Mesendoderm (in vitro differentiated cells): ENCODE measurements around the gene KANK2.

ENCODE experiments used
- DNase-seq: peaks from one replicate; pipeline ENCODE4 v3.0.0; 2013
- H2AK5ac ChIP-seq: 2 replicates; pipeline ENCODE4 v1.6.1; 2013; ENCODE audit warnings: low read length, inconsistent platforms
- H2BK120ac ChIP-seq: 2 replicates; pipeline ENCODE4 v1.6.1; 2013; ENCODE audit warnings: low read depth, mild to moderate bottlenecking, low read length, moderate library complexity, mixed read lengths
- H2BK15ac ChIP-seq: replicated peaks from 2 replicates; pipeline ENCODE4 v1.6.1; 2013; ENCODE audit warnings: low read depth, mild to moderate bottlenecking, moderate library complexity
- H2BK5ac ChIP-seq: 2 replicates; pipeline ENCODE4 v1.6.1; 2013; ENCODE audit warnings: low read length, inconsistent platforms
- H3K18ac ChIP-seq: 2 replicates; pipeline ENCODE4 v1.6.1; 2013; ENCODE audit warnings: mild to moderate bottlenecking, low read length, mixed read lengths
- H3K23ac ChIP-seq: one replicate; pipeline ENCODE4 v1.6.1; 2013; ENCODE audit warnings: low read length
- H3K27ac ChIP-seq: 2 replicates; pipeline ENCODE4 v1.5.1; 2013; ENCODE audit warnings: low read depth, mild to moderate bottlenecking, inconsistent platforms, low read length, moderate library complexity
- H3K27me3 ChIP-seq: 2 replicates; pipeline ENCODE4 v1.6.1; 2013; ENCODE audit warnings: low read length, control low read depth, mild to moderate bottlenecking, inconsistent platforms; ENCODE audit not compliant: insufficient read depth, poor library complexity
- H3K36me3 ChIP-seq: 2 replicates; pipeline ENCODE4 v1.6.1; 2013; ENCODE audit warnings: low read length, inconsistent platforms; ENCODE audit not compliant: control insufficient read depth, insufficient read depth
- H3K4ac ChIP-seq: one replicate; pipeline ENCODE4 v1.6.1; 2013; ENCODE audit warnings: low read depth, mild to moderate bottlenecking, low read length, moderate library complexity
- H3K4me1 ChIP-seq: 2 replicates; pipeline ENCODE4 v1.6.1; 2013; ENCODE audit warnings: low read depth, low read length, inconsistent platforms; ENCODE audit not compliant: control insufficient read depth
- H3K4me2 ChIP-seq: 2 replicates; pipeline ENCODE4 v1.6.1; 2013; ENCODE audit warnings: low read length
- H3K4me3 ChIP-seq: 2 replicates; pipeline ENCODE4 v1.5.1; 2013; ENCODE audit warnings: mild to moderate bottlenecking, low read length
- H3K56ac ChIP-seq: one replicate; pipeline ENCODE4 v1.6.1; 2013; ENCODE audit warnings: low read length
- H3K79me1 ChIP-seq: 2 replicates; pipeline ENCODE4 v1.6.1; 2013; ENCODE audit warnings: low read length, inconsistent platforms
- H3K79me2 ChIP-seq: 2 replicates; pipeline ENCODE4 v1.6.1; 2013; ENCODE audit warnings: mild to moderate bottlenecking, low read length; ENCODE audit not compliant: control insufficient read depth, insufficient read depth
- H3K9ac ChIP-seq: 2 replicates; pipeline ENCODE4 v1.6.1; 2013; ENCODE audit warnings: low read length, inconsistent platforms
- H4K5ac ChIP-seq: one replicate; pipeline ENCODE4 v1.6.1; 2013; ENCODE audit warnings: low read length
- H4K8ac ChIP-seq: one replicate; pipeline ENCODE4 v1.6.1; 2013; ENCODE audit warnings: low read depth, mild to moderate bottlenecking, control low read depth, low read length, moderate library complexity
- WGBS: extraction: QIAGEN DNeasy Blood & Tissue Kit; methylation state at CpG from one replicate; pipeline ENCODE4 v1.1.7; 2013; ENCODE audit warnings: low lambda C conversion rate, missing lambda C conversion rate; ENCODE audit not compliant: insufficient coverage; ENCODE audit errors: extremely low coverage; 5-methylcytosine and 5-hydroxymethylcytosine counted together

KANK2 gene

DNA sequence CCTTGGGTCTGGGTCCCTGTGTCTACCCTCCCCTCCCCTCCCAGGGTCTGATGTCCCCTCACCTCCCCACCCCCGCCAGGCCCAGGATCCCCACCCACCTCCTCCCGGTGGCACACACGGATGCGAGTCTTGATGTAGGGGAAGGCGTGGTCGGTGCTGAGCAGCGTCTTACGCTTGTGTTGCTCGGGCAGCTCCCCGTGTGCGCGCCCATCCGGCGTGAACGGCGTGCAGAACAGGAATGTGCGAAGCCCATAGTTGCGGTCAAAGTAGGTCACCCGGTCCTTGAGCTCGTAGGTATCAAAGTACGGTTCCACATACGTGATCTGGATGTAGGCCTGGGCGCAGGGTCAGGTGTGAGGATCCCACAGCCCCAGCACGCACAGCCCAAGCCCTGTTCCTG is 4.4 kb upstream of the KANK2 start:
- no peak overlapping the region for H3K23ac ChIP-seq
- H4K5ac ChIP-seq = no peak overlapping the region
- no peak overlapping the region for H2BK15ac ChIP-seq
- no peaks in the 10 kb centered on the region for H3K79me2 ChIP-seq
- H3K4ac ChIP-seq = no peak overlapping the region
- H3K4me2 ChIP-seq = no peak overlapping the region
- H3K27ac ChIP-seq = no peak overlapping the region
- no peak overlapping the region for H2BK5ac ChIP-seq
- H3K36me3 ChIP-seq = no peaks in the 10 kb centered on the region
- no peak overlapping the region for H3K56ac ChIP-seq
- no peak overlapping the region for H3K18ac ChIP-seq
- no peak overlapping the region for H2BK120ac ChIP-seq
- H3K4me3 ChIP-seq = no peak overlapping the region
- no peak overlapping the region for H2AK5ac ChIP-seq
- H3K9ac ChIP-seq = no peak overlapping the region
- no peak for DNase-seq
- H4K8ac ChIP-seq = no peak overlapping the region
- no peaks in the 10 kb centered on the region for H3K27me3 ChIP-seq
- no peaks in the 10 kb centered on the region for H3K79me1 ChIP-seq
- H3K4me1 ChIP-seq = no peaks in the 10 kb centered on the region
- WGBS = no CpG with 5 or more reads among the region's 24 CpGs

DNA sequence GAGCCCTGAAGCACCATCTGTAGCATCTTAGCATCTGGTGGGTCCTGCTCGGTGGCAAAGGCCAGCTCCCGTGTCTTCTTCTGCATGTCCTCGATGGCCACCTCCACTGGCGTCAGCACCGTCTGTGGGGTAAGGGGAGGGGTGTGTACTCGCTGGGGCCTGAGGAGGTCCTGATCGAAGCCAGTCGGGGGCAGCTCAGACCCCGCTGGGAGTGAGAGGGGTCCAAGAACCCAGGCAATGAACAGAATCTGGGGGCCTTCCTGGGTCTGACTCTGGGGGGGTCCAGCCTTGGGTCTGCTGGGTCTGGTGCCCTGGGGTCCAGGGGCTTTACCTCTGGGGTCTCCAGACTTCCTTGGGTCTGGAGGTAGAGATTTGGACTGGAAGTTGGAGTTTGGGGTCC is 3.6 kb upstream of the KANK2 start:
- H3K27me3 ChIP-seq = no peaks in the 10 kb centered on the region
- DNase-seq = no peak
- H2BK15ac ChIP-seq = no peak overlapping the region
- H3K4me3 ChIP-seq = no peak overlapping the region
- H3K79me2 ChIP-seq = peaks cover 1% of the 10 kb centered on the region
- no peak overlapping the region for H3K4me2 ChIP-seq
- H3K4me1 ChIP-seq = peaks cover 2% of the 10 kb centered on the region
- no peak overlapping the region for H3K56ac ChIP-seq
- no peak overlapping the region for H3K4ac ChIP-seq
- H2BK5ac ChIP-seq = no peak overlapping the region
- no peak overlapping the region for H2BK120ac ChIP-seq
- no peak overlapping the region for H3K23ac ChIP-seq
- H2AK5ac ChIP-seq = no peak overlapping the region
- H3K9ac ChIP-seq = no peak overlapping the region
- H3K79me1 ChIP-seq = peaks cover 3% of the 10 kb centered on the region
- no peak overlapping the region for H4K5ac ChIP-seq
- H3K18ac ChIP-seq = no peak overlapping the region
- H3K27ac ChIP-seq = no peak overlapping the region
- WGBS = no CpG with 5 or more reads among the region's 9 CpGs
- no peaks in the 10 kb centered on the region for H3K36me3 ChIP-seq
- no peak overlapping the region for H4K8ac ChIP-seq

DNA sequence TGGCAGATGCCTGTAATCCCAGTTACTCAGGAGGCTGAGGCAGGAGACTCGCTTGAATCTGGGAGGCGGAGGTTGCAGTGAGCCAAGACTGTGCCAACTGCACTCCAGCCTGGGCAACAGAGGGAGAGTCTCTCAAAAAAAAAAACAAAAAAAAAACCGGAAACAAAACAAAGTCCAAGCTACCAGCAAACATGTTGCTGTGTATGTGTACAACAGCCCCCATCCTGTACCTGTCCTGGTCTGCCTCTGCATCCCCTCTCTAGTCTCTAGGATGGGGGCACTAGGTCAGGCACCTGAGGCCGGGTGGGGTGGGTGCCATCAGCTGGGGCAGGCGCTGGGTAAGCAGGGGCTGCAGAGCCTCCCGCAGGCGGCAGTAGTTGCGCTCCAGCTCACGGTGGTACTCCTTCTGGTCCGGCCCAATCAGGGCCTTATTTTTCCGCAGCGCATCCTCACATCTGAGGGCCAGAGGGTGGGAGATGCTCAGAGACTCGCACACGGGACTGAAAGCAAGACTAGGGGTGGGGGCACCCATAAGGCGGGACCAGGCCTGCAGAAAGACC is 2.8 kb upstream of the KANK2 start:
- no peak overlapping the region for H4K5ac ChIP-seq
- no peak overlapping the region for H2BK15ac ChIP-seq
- H4K8ac ChIP-seq = no peak overlapping the region
- H3K4me1 ChIP-seq = peaks cover 2% of the 10 kb centered on the region
- no peak overlapping the region for H3K27ac ChIP-seq
- no peak overlapping the region for H3K18ac ChIP-seq
- no peak overlapping the region for H2BK120ac ChIP-seq
- no peak for DNase-seq
- H3K4me3 ChIP-seq = no peak overlapping the region
- no CpG with 5 or more reads among the region's 15 CpGs for WGBS
- H3K23ac ChIP-seq = no peak overlapping the region
- H2BK5ac ChIP-seq = no peak overlapping the region
- H3K79me2 ChIP-seq = peaks cover 1% of the 10 kb centered on the region
- H3K9ac ChIP-seq = no peak overlapping the region
- no peak overlapping the region for H3K4ac ChIP-seq
- no peak overlapping the region for H3K56ac ChIP-seq
- no peak overlapping the region for H3K4me2 ChIP-seq
- H3K79me1 ChIP-seq = peaks cover 5% of the 10 kb centered on the region
- no peak overlapping the region for H2AK5ac ChIP-seq
- H3K27me3 ChIP-seq = no peaks in the 10 kb centered on the region
- H3K36me3 ChIP-seq = no peaks in the 10 kb centered on the region

DNA sequence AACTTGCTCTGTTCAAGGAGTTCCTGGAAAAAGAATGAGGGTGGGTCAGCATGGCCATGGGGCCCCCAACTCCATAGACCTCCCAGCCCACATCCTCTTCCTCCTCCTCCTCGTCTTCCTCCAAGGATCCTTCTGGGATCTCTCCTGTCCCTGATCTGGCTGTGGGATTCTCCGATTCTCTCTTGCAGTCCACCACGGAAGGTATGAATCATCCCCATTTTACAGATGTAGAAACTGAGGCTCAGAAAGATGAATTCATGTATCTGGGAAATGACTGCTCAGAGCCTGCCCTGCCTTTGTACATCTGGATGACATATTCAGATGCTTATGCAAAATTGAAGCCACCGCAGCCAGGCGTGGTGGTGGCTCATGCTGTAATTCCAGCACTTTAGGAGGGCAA is 2.2 kb upstream of the KANK2 start:
- no peak overlapping the region for H3K4me2 ChIP-seq
- no peak overlapping the region for H3K4me3 ChIP-seq
- no peak overlapping the region for H4K8ac ChIP-seq
- H3K56ac ChIP-seq = no peak overlapping the region
- H3K27me3 ChIP-seq = no peaks in the 10 kb centered on the region
- H2BK120ac ChIP-seq = no peak overlapping the region
- H4K5ac ChIP-seq = no peak overlapping the region
- no peak overlapping the region for H3K18ac ChIP-seq
- H2AK5ac ChIP-seq = no peak overlapping the region
- H3K4ac ChIP-seq = no peak overlapping the region
- H2BK5ac ChIP-seq = no peak overlapping the region
- H3K23ac ChIP-seq = no peak overlapping the region
- DNase-seq = no peak
- no CpG with 5 or more reads among the region's 5 CpGs for WGBS
- peaks cover 2% of the 10 kb centered on the region for H3K4me1 ChIP-seq
- H3K79me1 ChIP-seq = peaks cover 5% of the 10 kb centered on the region
- no peak overlapping the region for H3K9ac ChIP-seq
- no peaks in the 10 kb centered on the region for H3K36me3 ChIP-seq
- no peak overlapping the region for H2BK15ac ChIP-seq
- H3K27ac ChIP-seq = no peak overlapping the region
- H3K79me2 ChIP-seq = peaks cover 1% of the 10 kb centered on the region

DNA sequence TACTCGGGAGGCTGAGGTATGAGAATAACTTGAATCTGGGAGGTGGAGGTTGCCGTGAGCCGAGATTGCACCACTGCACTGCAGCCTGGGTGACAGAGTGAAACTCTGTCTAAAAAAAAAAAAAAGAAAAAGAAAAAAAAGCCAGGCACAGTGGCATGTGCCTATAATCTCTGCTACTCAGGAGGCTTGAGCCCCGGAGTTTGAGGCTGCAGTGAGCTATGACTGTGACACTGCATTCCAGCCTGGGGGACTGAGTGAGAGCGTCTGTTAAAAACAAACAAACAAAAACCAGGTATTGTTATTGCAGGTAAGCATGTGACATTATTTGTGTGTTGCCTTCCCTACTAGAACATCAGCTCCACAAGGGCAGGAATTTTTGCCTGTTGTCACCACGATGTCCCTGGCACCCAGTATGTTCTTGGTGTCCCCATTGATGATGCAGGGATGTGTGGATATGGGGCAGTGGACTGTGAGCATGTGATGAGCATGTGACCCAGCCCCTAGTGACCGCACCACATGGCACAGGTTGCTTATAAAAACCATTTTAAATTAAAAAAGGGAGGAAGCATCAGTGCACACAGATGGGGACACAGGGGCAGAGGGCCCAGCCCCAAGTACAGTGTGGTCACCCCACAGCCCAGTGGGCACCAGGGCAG is 1.6 kb upstream of the KANK2 start:
- peaks cover 1% of the 10 kb centered on the region for H3K79me2 ChIP-seq
- H2BK15ac ChIP-seq = no peak overlapping the region
- no CpG with 5 or more reads among the region's 7 CpGs for WGBS
- H3K27ac ChIP-seq = no peak overlapping the region
- peak overlapping the region; percentile 34 for H3K56ac ChIP-seq
- H3K4me2 ChIP-seq = no peak overlapping the region
- no peak overlapping the region for H4K5ac ChIP-seq
- H3K9ac ChIP-seq = no peak overlapping the region
- peaks cover 1% of the 10 kb centered on the region for H3K36me3 ChIP-seq
- no peaks in the 10 kb centered on the region for H3K27me3 ChIP-seq
- no peak overlapping the region for H3K4me3 ChIP-seq
- no peak overlapping the region for H4K8ac ChIP-seq
- H3K18ac ChIP-seq = no peak overlapping the region
- H3K4ac ChIP-seq = no peak overlapping the region
- H3K4me1 ChIP-seq = peaks cover 2% of the 10 kb centered on the region
- H2BK5ac ChIP-seq = no peak overlapping the region
- H2BK120ac ChIP-seq = no peak overlapping the region
- H3K23ac ChIP-seq = peak overlapping the region; percentile 45
- peak; percentile 66 for DNase-seq
- H2AK5ac ChIP-seq = no peak overlapping the region
- H3K79me1 ChIP-seq = peaks cover 5% of the 10 kb centered on the region

DNA sequence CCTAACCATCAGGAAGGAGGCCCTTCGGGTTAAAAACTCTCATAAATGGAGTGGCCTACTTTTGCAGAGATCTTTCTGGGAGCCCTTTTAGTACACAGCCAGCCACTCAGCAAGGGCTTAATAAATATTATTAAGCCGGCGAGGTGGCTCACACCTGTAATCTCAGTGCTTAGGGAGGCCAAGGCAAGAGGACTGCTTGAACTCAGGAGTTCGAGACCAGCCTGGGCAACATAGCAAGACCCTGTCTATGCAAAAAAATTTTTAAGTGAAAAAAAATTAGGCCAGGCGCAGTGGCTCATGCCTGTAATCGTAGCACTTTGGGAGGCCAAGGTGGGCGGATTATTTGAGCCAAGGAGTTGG is 810 bp upstream of the KANK2 start:
- Histone ChIP-seq H4K8ac (no peak overlapping the region), H3K79me1 (peaks cover 5% of the 10 kb centered on the region), H3K56ac (peak overlapping the region; percentile 82), H3K18ac (peak overlapping the region; percentile 52), H3K27me3 (no peaks in the 10 kb centered on the region), H3K23ac (no peak overlapping the region), H2BK15ac (no peak overlapping the region), H3K4me3 (no peak overlapping the region), H3K79me2 (peaks cover 1% of the 10 kb centered on the region), H2AK5ac (no peak overlapping the region), H4K5ac (no peak overlapping the region), H3K9ac (peak overlapping the region; percentile 5), H3K4me2 (no peak overlapping the region), H2BK5ac (no peak overlapping the region), H3K4ac (no peak overlapping the region), H2BK120ac (no peak overlapping the region), H3K4me1 (peaks cover 2% of the 10 kb centered on the region), H3K27ac (peak overlapping the region; percentile 79), H3K36me3 (peaks cover 1% of the 10 kb centered on the region)
- no CpG with 5 or more reads among the region's 7 CpGs for WGBS
- DNase-seq = no peak
